Anterior cingulate cortex (tissue), 58 donors: ENCODE data around the gene NEB.
"Not testable (repeated sequence)": the region's sequence is repeated elsewhere in the genome, so short reads cannot be mapped to it uniquely, and the experiment has no call there.

Experiments
- DNase-seq, 58 donors: peaks; one replicate each; lab custom pipeline; 2025; lab: John Stamatoyannopoulos, UW

The NEB gene

GRCh38 chr2:151619337-151619989, 114.8 kb downstream of the NEB start:
- DNase-seq = peak in 1 of 58 donors; percentile 6

DNA sequence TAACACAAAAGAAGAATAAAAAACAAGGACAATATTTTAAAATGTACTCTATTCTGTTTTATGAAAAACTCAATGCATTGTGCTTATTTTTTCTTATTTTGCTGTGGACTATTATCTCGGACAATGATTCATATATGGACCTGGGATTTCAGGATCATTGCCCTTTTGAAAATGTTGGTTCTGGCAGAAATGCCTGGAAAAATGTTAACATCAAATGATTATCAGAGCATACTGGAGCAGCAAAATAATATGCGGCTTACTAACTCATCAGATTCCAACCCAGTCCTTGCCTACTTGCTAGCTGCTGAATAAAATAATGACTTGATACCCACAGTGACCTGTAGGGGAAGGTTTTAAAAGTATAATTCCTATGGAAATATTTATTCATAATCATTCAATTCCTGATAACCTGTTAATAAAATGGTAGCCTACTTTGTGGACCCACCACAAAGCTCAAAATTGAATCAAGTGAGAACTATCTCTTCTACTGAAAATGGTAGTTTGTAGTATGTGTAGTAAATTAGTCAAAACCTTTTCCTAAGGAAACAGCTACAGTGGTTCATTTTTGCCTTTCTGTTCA, 117.4 kb downstream of the NEB start:
- no peak for DNase-seq

- DNase-seq = no peak
These were observed 119.5 kb downstream of the NEB start for GRCh38 chr2:151614606-151615306.

GRCh38 chr2:151614159-151614558, 120.1 kb downstream of the NEB start:
- no peak for DNase-seq

DNA sequence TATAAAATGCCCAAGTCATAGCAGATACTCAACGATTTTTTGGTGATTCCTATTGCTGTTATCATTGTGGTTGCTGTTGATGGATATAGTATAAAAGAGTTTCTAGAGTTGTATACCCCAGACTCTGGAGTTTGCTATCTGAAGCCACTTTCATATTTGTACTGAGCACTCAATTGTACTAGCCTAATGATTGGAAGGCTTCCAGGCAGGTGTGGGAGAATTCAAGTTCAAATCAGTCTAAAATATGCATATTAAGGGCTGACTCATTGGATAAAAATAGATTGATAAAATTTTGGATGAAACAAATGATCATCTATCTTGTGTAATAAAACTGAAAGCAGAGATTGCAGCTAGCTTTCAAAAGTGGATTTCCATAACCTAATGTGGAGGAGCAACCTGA, 122.9 kb downstream of the NEB start:
- DNase-seq = no peak

DNA sequence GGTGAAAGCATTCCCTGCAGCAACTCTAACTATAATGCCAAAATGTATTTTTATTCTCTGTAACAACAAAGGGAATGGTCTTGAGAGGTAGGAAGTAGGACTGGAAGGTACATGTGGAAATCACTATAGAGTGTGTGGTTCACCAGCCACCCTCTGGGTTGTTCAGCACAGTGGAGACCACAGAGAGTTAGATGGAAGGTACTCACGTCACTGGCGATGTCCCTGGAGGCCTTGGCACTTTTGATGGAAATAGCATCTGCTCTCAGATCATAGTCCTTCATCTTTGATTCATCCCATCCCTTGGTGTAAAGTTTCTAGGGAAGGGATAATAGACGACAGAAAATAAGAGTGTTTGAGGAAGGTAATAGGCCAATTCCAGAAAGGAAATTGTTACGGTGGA, 124.0 kb downstream of the NEB start:
- no peak for DNase-seq

- DNase-seq = no peak
These were observed 124.6 kb downstream of the NEB start for GRCh38 chr2:151609705-151610104.

DNA sequence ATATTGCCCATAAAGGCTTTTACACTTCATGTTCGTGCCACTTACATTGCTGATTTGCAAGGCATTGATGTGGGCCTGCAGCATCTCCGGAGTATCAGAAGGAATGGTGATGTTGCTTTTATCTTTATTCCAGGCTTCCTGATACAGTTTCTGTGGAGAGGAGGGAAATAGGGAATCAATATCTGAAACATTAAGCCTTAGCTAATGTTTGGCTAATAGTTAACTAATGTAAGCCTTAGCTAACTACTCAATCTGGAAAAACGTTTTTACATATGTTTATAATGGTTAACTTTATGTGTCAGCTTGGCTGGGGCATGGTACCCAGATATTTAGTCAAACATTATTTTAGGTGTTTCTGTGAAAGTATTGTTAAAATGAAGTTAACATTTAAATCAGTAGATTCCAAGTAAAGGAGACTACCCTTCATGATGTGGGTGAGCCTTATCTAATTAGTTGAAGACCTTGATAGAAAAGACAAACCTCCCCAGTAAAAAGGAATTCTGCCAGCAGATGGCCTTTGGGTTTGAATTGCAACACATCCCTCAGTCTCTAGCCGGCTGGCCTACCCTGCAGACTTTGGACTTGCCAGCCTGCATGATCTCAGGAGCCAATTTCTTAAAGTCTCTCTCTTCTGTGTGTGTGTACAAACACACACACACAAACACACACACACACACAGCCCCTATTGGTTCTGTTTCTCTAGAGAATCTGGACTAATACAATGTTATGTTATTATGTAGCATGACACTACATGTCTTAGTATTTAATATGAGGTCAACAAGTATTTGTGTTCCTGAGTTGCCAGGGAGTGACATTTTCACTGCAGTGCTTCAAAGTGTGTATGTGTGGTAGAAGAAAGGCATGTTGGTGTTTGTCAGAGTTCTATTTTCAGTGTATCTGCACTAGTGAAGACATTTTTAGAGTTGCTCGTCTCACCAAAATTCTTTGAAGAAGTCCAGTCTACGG, 126.5 kb downstream of the NEB start:
- DNase-seq = not testable (repeated sequence)

DNA sequence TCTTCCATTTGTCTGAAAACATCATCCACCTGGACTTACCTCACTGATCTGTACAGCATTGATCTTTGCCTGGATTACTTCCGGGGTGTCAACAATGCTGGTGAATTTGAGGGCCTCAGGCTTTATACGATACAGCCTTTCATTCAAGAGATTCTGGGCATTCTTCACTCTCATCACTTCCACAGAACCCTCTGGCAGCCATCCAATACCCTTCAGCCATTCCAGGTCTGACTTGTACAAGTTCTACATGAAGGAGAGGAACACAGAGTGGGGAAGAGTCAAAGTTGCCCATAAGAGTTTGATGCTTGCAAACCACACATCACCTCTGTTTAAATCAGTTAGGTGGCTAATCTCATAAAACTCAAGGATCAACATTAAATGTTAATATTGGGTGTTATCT, 130.7 kb downstream of the NEB start:
- DNase-seq = not testable (repeated sequence)

GRCh38 chr2:151602402-151602801, 131.9 kb downstream of the NEB start:
- not testable (repeated sequence) for DNase-seq

DNA sequence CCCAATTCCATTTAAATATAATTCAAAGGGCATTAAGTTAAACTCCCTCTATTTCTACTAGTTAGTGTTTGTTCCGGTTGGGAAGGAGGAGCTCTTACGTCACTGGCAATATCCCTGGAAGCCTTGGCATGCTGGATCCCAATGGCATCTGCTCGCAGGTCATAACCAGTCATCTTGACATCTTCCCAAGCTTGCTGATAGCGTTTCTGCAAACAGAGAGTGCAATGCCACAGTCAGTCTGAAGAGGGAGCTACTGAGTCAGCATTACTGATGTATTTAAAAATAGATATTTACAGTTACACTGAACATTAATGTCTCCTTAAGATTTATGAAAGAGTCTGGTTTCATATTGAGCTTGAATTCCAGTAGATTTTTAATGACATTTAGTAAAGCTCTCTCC, 132.5 kb downstream of the NEB start:
- DNase-seq = not testable (repeated sequence)

GRCh38 chr2:151596903-151597608, 137.2 kb downstream of the NEB start:
- DNase-seq = not testable (repeated sequence)

GRCh38 chr2:151591908-151592255, 142.4 kb downstream of the NEB start:
- DNase-seq = not testable (repeated sequence)

GRCh38 chr2:151591250-151591907, 142.9 kb downstream of the NEB start:
- DNase-seq = not testable (repeated sequence)

GRCh38 chr2:151581300-151581699, 153.0 kb downstream of the NEB start:
- not testable (repeated sequence) for DNase-seq

GRCh38 chr2:151580697-151581096, 153.6 kb downstream of the NEB start:
- not testable (repeated sequence) for DNase-seq

- DNase-seq = no peak
These were observed 157.2 kb downstream of the NEB start for GRCh38 chr2:151577116-151577515.

- DNase-seq = no peak
These were observed 158.2 kb downstream of the NEB start for GRCh38 chr2:151576080-151576479.

- no peak for DNase-seq
These were observed 158.9 kb downstream of the NEB start for GRCh38 chr2:151575338-151575737.

- DNase-seq = no peak
These were observed 164.1 kb downstream of the NEB start for GRCh38 chr2:151570191-151570590.
